ENCODE data around the gene MAFF. TPM values are rescaled to one million over a fixed set of nuclear protein-coding genes. Genes with fewer than 3 reads are reported as not detected.
A peak's percentile ranks its signal among the peaks of the same experiment; 100 is the strongest.

The MAFF gene
- total and polyA plus RNA-seq, 9 of the 15 experiments (the other 6 are each of a cell fraction or from before 2014, with no cell fraction given) = 0.51 to 8.0 (median 5.4) TPM

GRCh38 chr22:38171927-38172831, 29.6 kb upstream of the MAFF start:
- no peak for DNase-seq (ENCODE audit: extremely low read depth in 1 of 4, low spot score in 3 of 4)
- no peaks in the 10 kb centered on the region for H3K79me2 ChIP-seq (ENCODE audit: control insufficient read depth, insufficient read depth, low read length)
- H3K4me2 ChIP-seq (ENCODE audit: insufficient read depth, low read length) = no peak overlapping the region
- ChIA-PET POLR2A (interaction anchor here (1.3 kb wide), 1 partner anchor 8 kb away, joined by 6 read pairs; no protein-coding TSS in a partner anchor), CTCF (ENCODE audit: low intra/inter-chr PET ratio) (no interaction called here)
- in situ Hi-C loops (cut with MboI) (no loop called here), intact Hi-C loops (cut with micrococcal nuclease) (no loop called here)
- H3K9me3 ChIP-seq (replicated peaks; ENCODE audit: control insufficient read depth, insufficient read depth, low read depth, low read length) = no peaks in the 10 kb centered on the region
- 73% methylated on average over 13 of the region's 16 CpGs for WGBS (ENCODE audit: insufficient coverage, low coverage, missing lambda C conversion rate)
- H2AFZ ChIP-seq (ENCODE audit: low read depth, low read length) = no peak overlapping the region
- no peaks in the 10 kb centered on the region for H4K20me1 ChIP-seq (replicated peaks; ENCODE audit: control insufficient read depth, insufficient read depth, low read length)
- H3K9ac ChIP-seq (ENCODE audit: insufficient read depth in 1 of 2, low read depth in 2 of 2, low read length in 2 of 2) = peak overlapping the region in 1 of 2 experiments; percentile 68; a peak in 2 of 4 replicates
- peaks cover 0 to 39% of the 10 kb centered on the region in 2 experiments; a peak in 3 of 5 replicates for H3K4me1 ChIP-seq (replicated peaks in 1 of 2; ENCODE audit: control insufficient read depth in 2 of 2, insufficient read depth in 2 of 2, low read length in 2 of 2)
- H3K27me3 ChIP-seq (ENCODE audit: control insufficient read depth in 2 of 2, insufficient read depth in 2 of 2, low read length in 2 of 2) = no peaks in the 10 kb centered on the region
- FAIRE-seq = no peak
- H3K4me3 ChIP-seq = no peak overlapping the region
- no peak for ATAC-seq
- no TSS peak for BruUV-seq (replicated peaks)
- H3K27ac ChIP-seq (ENCODE audit: extremely low read depth, low read depth, low read length) = no peak overlapping the region
- peaks cover 2% of the 10 kb centered on the region for H3K9me1 ChIP-seq (ENCODE audit: control insufficient read depth, insufficient read depth, low read length)
- H3K36me3 ChIP-seq (ENCODE audit: control insufficient read depth, insufficient read depth, low read length) = no peaks in the 10 kb centered on the region; the same call in 2 of the 3 replicates
- TF ChIP-seq PKNOX1 (IDR thresholded peaks at IDR 0.05) (peak; percentile 64), ZC3H11A (IDR thresholded peaks at IDR 0.05; ENCODE audit: low read depth, low read length) (no peak), TRIM28 (IDR thresholded peaks at IDR 0.05) (no peak), SP2 (IDR thresholded peaks at IDR 0.05; ENCODE audit: extremely low read depth, low read depth, low read length, poor library complexity, severe bottlenecking) (no peak), PBX2 (CRISPR knock-in tag; IDR thresholded peaks at IDR 0.05; ENCODE audit: low read depth) (no peak), PBX2 (tag; conservative IDR thresholded peaks at IDR 0.05; ENCODE audit: low read depth) (peak; percentile 43; the same call in 1 of the 2 replicates), ZNF277 (CRISPR knock-in tag; IDR thresholded peaks at IDR 0.05; ENCODE audit: borderline replicate concordance) (no peak), KAT7 (CRISPR knock-in tag; IDR thresholded peaks at IDR 0.05; ENCODE audit: borderline replicate concordance) (no peak), ZBTB5 (IDR thresholded peaks at IDR 0.05) (no peak), CBFA2T3 (IDR thresholded peaks at IDR 0.05) (peak; percentile 48; the same call in 1 of the 2 replicates), ZNF124 (CRISPR knock-in tag; IDR thresholded peaks at IDR 0.05) (no peak), HMBOX1 (IDR thresholded peaks at IDR 0.05) (no peak), TRIM24 (IDR thresholded peaks at IDR 0.05) (no peak), CBFA2T2 (conservative IDR thresholded peaks at IDR 0.05) (peak; percentile 23; the same call in 1 of the 2 replicates)
